Lower lobe of right lung (tissue), 2 donors: ENCODE data around the gene PAXIP1. TPM values are rescaled to one million over a fixed set of nuclear protein-coding genes. Genes with fewer than 3 reads are reported as not detected.

Experiments used
- ATAC-seq, 2 donors: fragments of 200-7000 bp; cut with Tn5 transposase; one replicate each; pipeline ENCODE4 v1.9.1; 2020 to 2022; ENCODE audit warnings: mild to moderate bottlenecking in 2 of 2, moderate library complexity in 2 of 2
- DNase-seq: peaks from one replicate; pipeline ENCODE4 v3.0.0-alpha.2; 2020
- H3K27ac ChIP-seq: fragments of 200-600 bp; one replicate; pipeline ENCODE4 v1.8.0; 2022
- H3K27me3 ChIP-seq: fragments of 200-600 bp; one replicate; pipeline ENCODE4 v1.8.0; 2022; ENCODE audit warnings: low read depth
- H3K36me3 ChIP-seq: fragments of 200-600 bp; one replicate; pipeline ENCODE4 v1.8.0; 2022; ENCODE audit warnings: mild to moderate bottlenecking
- H3K4me1 ChIP-seq: fragments of 200-600 bp; one replicate; pipeline ENCODE4 v1.8.0; 2022
- H3K4me3 ChIP-seq: fragments of 200-600 bp; one replicate; pipeline ENCODE4 v1.8.0; 2022; ENCODE audit warnings: mild to moderate bottlenecking
- H3K9me3 ChIP-seq: fragments of 200-600 bp; one replicate; pipeline ENCODE4 v1.8.0; 2022
- CTCF ChIP-seq: fragments of 200-600 bp; IDR thresholded peaks from one replicate; pipeline ENCODE4 v1.8.0; 2022; ENCODE audit warnings: antibody characterized with exemption, mild to moderate bottlenecking
- intact Hi-C: fragments of 100-400 bp; cut with DNase I; formaldehyde crosslinking; loops from one replicate; pipeline ENCODE4 v1.11.0; 2022
- total RNA-seq: library from RNA; stranded (reverse); fragmentation: NEBNext Ultra II Directional; extraction: Animal tissue kit (Norgen Biotek cat#: 25700); gene quantifications from one replicate; pipeline ENCODE4 v1.2.1, GENCODE V29; 2021
- donor health status: DM: no; HTN: yes; CAD: no; lungs with severe emphysema.

PAXIP1 gene
- total RNA-seq, 1 donor from 2014 or later: 9.5 TPM

- no peak for TF ChIP-seq CTCF
- intact Hi-C loops: no loop called here
These were observed 91.5 kb downstream of the PAXIP1 start for GRCh38 chr7:154911411-154911810.

GRCh38 chr7:154910977-154911376 is 91.9 kb downstream of the PAXIP1 start:
- Histone ChIP-seq H3K9me3 (no peaks in the 10 kb centered on the region), H3K27me3 (peaks cover 20% of the 10 kb centered on the region), H3K27ac (no peak overlapping the region), H3K36me3 (no peaks in the 10 kb centered on the region), H3K4me1 (peaks cover 10% of the 10 kb centered on the region), H3K4me3 (no peak overlapping the region)
- no peak for TF ChIP-seq CTCF
- intact Hi-C loops: no loop called here
- no peak for ATAC-seq
- no peak for DNase-seq

More at GRCh38 chr7:154911411-154911810, 91.5 kb downstream of the PAXIP1 start:
- Histone ChIP-seq H3K36me3 (no peaks in the 10 kb centered on the region), H3K4me3 (no peak overlapping the region), H3K27me3 (peaks cover 20% of the 10 kb centered on the region), H3K9me3 (no peaks in the 10 kb centered on the region), H3K27ac (no peak overlapping the region), H3K4me1 (peaks cover 10% of the 10 kb centered on the region)
- DNase-seq (no peak), ATAC-seq (no peak)

- ATAC-seq: no peak
These were observed 92.8 kb downstream of the PAXIP1 start for GRCh38 chr7:154910125-154910524.

GRCh38 chr7:154909241-154910105 is 93.5 kb downstream of the PAXIP1 start:
- DNase-seq (no peak), ATAC-seq (no peak)
- no peak overlapping the region for H3K4me3 ChIP-seq
- no peaks in the 10 kb centered on the region for H3K36me3 ChIP-seq
- intact Hi-C loops: no loop called here
- no peak for TF ChIP-seq CTCF
- H3K4me1 ChIP-seq: peaks cover 10% of the 10 kb centered on the region
- peaks cover 6% of the 10 kb centered on the region for H3K27me3 ChIP-seq
- no peak overlapping the region for H3K27ac ChIP-seq
- no peaks in the 10 kb centered on the region for H3K9me3 ChIP-seq

More at GRCh38 chr7:154910125-154910524, 92.8 kb downstream of the PAXIP1 start:
- H3K4me1 ChIP-seq: peaks cover 10% of the 10 kb centered on the region
- intact Hi-C loops: no loop called here
- no peak for TF ChIP-seq CTCF
- no peak overlapping the region for H3K27ac ChIP-seq
- H3K4me3 ChIP-seq: no peak overlapping the region
- H3K9me3 ChIP-seq: no peaks in the 10 kb centered on the region
- H3K36me3 ChIP-seq: no peaks in the 10 kb centered on the region
- DNase-seq: no peak
- peaks cover 13% of the 10 kb centered on the region for H3K27me3 ChIP-seq

- H3K27ac ChIP-seq: no peak overlapping the region
- H3K4me3 ChIP-seq: no peak overlapping the region
- H3K9me3 ChIP-seq: no peaks in the 10 kb centered on the region
- ATAC-seq (no peak), DNase-seq (no peak)
- no peaks in the 10 kb centered on the region for H3K27me3 ChIP-seq
- TF ChIP-seq CTCF: no peak
- no peaks in the 10 kb centered on the region for H3K4me1 ChIP-seq
- no peaks in the 10 kb centered on the region for H3K36me3 ChIP-seq
- intact Hi-C loops: no loop called here
These were observed 95.0 kb downstream of the PAXIP1 start for GRCh38 chr7:154907651-154908620.
